Stimulated activated CD8-positive, alpha-beta memory T cell treated with anti-CD3 and anti-CD28 coated beads, Interleukin-7, amount 100 ng/mL, for 4 hours (primary cell): ENCODE measurements around the gene SIGLEC7.
"Not testable (repeated sequence)": the region's sequence is repeated elsewhere in the genome, so short reads cannot be mapped to it uniquely, and the experiment has no call there.

ENCODE experiments used
- DNase-seq, 2 donors: peaks; one replicate each; pipeline ENCODE4 v3.0.0-alpha.2; 2020; ENCODE audit warnings: low read depth in 2 of 2

The SIGLEC7 gene

DNA sequence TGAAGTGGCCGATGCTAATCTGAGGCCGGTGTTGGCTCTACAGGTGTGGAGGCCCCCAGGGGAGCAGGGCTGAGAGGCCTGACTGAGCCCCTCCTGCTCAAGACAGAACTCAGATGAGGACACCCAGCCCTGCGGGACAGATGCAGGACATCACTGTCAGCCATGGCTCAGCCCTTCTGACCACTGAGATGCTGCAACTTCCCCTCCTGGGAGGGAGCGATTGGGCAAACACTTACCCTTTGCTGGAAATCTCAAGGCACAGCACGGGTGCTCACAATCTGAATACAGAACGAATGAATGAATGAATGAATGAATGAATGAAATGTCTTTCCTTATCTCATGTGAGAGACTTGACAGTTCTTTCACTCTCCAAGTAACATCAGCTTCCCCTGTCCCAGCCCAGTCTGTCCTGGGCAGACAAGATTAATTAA lies 3.5 kb upstream of the SIGLEC7 start:
- DNase-seq: no peak

GRCh38 chr19:51139299-51140014 lies 2.6 kb upstream of the SIGLEC7 start:
- DNase-seq: no peak

- no peak for DNase-seq
Measured at GRCh38 chr19:51140441-51140840, 1.7 kb upstream of the SIGLEC7 start.

DNA sequence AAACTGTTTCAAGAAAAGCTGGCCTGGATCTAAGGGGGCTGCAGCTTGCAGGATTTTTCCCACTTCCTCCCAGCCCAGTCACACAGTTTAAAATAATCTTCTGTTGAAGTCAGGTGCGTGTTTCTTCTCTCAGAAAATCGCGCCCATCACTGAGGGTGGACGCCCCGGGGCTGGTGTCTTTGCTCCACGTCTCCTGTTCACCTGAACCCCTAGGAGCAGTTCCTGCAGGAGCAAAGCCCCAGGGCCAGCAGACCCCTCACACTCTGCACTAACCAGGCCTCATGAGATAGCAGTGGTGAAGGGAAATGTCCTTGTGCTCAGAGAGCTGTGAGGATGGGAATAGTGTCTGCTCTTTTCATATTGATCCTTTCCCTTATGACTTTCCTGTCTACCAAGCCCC lies 920 bp upstream of the SIGLEC7 start:
- no peak for DNase-seq

DNA sequence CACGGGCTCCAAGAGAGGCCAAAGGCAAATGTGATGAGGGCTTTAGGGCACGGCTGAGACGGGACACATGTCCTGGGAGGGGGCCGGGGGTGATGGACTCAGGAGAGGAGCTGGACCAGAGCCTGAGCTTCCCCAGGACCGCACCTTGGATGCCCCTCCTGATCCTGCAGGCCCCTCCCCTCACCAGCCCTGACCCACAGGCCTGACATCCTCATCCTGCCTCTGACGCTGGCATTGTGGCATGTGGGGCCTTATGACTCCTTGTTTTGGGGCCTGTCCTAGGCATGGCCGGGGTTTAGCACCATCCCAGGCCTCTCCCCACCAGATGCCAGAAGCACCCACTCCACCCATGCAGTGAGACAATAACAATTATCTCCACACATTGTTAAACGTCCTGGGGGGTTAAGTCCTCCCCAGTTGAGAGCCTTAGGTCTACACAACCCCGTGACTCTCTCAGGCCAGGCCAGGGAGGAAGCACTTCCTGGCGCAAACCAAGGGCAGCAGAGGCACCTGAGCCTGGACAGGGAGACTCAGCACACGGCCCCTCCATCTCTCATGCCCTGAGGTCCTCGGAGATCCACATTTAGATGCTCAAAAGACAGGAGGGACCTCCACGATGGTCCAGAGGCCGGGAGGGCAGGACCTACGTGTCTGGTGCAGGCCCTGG lies 841 bp downstream of the SIGLEC7 start:
- DNase-seq: not testable (repeated sequence)

DNA sequence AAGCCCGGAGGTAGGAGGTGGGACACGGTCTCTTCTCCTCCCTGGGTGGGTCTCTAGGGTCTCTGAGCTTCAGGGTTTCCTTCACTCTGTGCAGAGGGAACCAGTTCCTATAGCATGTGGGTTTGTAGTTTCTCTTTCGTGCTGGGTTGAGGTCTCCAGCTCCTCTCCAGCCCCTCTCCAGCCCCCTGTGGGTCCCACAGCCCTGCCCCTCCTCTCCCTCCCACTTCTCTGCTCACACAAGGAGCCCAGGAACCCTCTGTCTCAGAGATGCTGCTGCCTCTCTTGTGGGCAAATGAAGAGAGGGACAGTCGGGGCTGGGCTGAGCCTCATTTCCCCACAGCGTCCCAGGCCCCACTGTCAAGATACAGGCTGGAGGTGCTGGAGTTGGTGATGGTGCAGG lies 1.4 kb downstream of the SIGLEC7 start:
- no peak for DNase-seq

DNA sequence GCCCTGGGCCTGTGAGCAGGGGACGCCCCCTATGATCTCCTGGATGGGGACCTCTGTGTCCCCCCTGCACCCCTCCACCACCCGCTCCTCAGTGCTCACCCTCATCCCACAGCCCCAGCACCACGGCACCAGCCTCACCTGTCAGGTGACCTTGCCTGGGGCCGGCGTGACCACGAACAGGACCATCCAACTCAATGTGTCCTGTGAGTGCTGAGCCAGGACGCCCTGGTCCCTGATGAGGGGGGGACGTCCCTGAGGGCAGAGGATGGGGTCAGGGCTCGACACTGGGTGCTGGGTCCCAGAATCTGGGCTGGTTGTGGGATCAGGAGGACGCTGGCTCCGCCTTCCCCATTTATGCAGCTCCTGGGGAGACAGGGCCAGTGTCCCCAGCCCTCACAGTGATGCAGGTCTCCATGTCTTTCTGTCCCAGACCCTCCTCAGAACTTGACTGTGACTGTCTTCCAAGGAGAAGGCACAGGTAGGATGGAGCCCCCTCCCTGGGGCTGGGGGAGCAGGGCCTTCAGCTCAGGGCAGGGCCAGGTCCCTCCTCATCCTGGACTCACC lies 2.5 kb downstream of the SIGLEC7 start:
- DNase-seq: no peak

- no peak for DNase-seq
Measured at GRCh38 chr19:51145916-51146493, 3.9 kb downstream of the SIGLEC7 start.

- DNase-seq: no peak
Measured at GRCh38 chr19:51146751-51147150, 4.7 kb downstream of the SIGLEC7 start.

- DNase-seq: no peak
Measured at GRCh38 chr19:51147663-51148062, 5.6 kb downstream of the SIGLEC7 start.

DNA sequence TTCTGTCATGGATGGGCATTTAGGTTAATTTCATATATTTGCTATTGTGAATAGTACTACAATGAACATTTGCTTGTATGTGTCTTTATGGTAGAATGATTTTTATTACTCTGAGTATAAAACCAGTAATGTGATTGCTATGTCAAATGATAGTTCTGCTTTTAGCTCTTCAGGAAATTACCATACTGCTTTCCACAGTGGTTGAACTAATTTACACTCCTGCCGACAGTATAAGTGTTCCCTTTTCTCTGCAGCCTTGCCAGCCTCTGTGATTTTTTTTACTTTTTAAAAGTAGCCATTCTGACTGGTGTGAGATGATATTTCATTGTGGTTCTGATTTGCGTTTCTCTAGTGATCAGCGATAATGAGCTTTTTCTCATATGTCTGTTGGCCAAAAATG lies 6.5 kb downstream of the SIGLEC7 start:
- DNase-seq: no peak

- no peak for DNase-seq
Measured at GRCh38 chr19:51150627-51151026, 8.5 kb downstream of the SIGLEC7 start.

DNA sequence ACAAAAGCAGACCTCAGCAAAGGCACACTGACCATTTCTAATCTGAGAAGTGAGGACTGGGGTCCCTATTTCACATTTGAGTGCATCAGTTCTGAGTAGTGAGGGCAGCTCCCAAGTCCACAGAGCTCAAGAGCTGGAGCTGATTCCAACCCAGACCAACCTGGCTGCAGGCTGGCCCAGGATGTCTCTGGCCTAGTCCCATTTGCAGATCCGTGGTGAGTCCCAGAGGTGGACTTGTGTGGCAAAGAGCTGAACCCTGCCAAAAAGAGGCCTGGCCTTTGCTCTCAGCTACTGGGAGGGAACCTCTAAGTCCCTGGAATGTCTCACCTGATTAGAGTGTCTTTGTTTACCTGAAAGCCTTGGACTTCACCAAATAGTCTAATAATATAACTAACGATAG lies 14.6 kb downstream of the SIGLEC7 start:
- no peak for DNase-seq

DNA sequence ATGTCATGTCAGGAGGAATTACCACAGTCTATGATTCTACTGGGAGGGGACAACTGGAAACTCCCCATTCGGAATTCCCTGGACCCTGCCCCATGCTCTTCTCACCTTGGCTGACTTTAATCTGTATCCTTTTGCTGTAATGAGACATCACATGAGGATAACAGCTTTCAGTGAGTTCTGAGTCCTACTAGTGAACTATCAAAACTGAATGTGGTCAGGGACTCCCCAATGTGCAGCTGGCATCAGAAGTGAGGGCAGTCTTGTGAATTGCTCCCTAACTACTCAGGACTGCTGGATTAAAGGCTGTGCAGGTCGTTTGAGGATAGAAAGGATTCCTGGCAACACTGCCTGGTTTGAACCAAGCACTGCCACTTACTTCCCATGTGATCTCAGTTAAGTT lies 15.2 kb downstream of the SIGLEC7 start:
- DNase-seq: no peak

GRCh38 chr19:51158474-51159129 lies 16.5 kb downstream of the SIGLEC7 start:
- peak; percentile 45 to 59 for DNase-seq

DNA sequence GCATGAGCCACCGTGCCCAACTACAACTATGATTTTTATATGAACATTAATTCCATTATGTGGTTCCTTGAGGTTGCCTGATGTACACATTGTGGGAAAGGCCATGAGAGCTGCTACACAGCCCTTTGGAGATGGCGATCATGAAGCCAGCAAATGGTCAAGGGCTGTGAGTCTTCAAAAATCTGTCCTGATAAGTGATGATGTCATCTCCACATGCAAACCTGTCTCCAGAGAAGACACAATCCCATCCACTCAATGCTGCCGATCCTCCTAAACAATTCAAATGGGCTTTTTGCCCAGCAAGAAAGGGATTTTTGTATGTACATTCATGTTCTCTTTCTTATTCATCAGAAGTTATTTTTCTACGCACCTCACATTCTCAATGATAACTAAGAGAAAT lies 17.6 kb downstream of the SIGLEC7 start:
- DNase-seq: no peak

DNA sequence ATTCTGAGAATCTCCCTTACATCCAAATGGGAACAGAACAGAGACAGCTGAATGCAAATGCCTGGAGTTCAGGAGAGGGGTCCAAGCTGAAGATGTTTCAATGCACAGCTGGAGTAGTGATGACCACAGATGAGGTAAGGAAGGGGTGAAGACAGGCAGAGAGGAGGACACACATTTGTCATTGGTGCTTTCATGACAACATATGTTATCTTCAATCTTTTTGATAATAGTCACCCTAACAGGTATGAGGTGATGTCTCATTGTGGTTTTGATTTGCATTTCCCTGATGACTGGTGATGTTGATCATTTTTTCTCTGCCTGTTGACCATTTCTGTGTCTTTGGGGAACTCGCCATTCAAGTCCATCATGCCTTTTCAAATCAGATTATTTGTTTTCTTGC lies 19.2 kb downstream of the SIGLEC7 start:
- DNase-seq: no peak

- DNase-seq: no peak
Measured at GRCh38 chr19:51161867-51162496, 19.9 kb downstream of the SIGLEC7 start.

DNA sequence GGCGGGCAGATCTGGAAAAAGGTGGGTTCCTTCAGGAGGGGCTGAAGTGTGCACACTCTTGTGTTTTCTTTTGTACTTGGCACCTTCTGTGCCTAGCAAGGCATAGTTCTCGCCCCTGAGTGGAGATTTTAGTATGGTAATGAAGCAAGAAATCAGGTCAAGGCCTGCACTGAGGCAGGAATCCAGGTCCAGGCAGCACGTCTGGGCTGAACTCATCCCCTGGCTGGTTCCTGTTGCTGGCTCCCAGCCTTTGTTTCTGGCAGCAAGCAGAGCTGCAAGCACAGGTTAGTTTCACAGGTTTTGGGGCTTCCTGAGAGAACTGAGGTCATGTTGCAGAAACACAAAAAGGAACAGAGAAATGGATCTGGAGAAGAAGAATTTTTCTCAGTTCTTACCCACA lies 21.2 kb downstream of the SIGLEC7 start:
- no peak for DNase-seq

GRCh38 chr19:51164215-51164614 lies 22.1 kb downstream of the SIGLEC7 start:
- no peak for DNase-seq

DNA sequence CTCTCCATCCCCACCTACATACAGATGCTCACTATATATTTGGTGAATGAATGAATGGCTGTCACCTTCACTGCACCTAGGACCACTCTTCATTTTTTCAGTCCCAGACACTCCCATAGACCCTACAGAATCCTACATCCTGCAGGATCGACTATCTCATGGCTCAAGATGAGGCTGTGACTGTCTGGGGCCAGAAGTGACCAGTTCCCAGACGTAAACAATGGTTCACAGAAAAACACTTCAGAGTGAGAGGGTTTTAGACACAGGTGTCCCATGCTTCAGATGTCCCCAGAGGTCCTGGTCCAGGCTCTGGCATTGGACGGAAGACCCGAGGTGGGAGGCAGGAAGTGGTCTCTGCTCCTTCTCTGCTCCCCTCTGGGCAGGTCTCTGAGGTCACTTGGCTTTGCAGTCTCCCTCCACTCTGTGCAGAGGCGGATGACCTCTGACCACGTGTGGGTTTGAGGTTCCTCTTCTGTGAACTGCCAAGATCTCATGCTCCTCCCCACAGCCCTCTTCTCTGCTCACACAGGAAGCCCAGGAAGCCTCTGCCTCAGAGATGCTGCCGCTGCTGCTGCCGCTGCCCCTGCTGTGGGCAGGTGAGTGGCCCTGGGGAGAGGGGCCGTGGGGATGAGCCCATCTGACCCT lies 24.9 kb downstream of the SIGLEC7 start:
- peak in 1 of 2 donors; percentile 29 for DNase-seq
